HG02610 (cell line): ENCODE measurements around the gene MEIS2.

Source experiments
- ATAC-seq: cut with Tn5 transposase; IDR thresholded peaks from one replicate; pipeline ENCODE4 v1.9.1; 2021; ENCODE audit warnings: mild to moderate bottlenecking, moderate library complexity; ENCODE audit not compliant: unreplicated experiment

MEIS2 gene

GRCh38 chr15:36940219-36940618 lies 160.1 kb downstream of the MEIS2 start:
- no peak for ATAC-seq

GRCh38 chr15:36938764-36939163 lies 161.6 kb downstream of the MEIS2 start:
- no peak for ATAC-seq

- ATAC-seq = no peak
Measured at GRCh38 chr15:36938131-36938530, 162.2 kb downstream of the MEIS2 start.

GRCh38 chr15:36936613-36937012 lies 163.7 kb downstream of the MEIS2 start:
- ATAC-seq = no peak

- no peak for ATAC-seq
Measured at GRCh38 chr15:36933255-36933990, 166.9 kb downstream of the MEIS2 start.

GRCh38 chr15:36932070-36932469 lies 168.3 kb downstream of the MEIS2 start:
- no peak for ATAC-seq

GRCh38 chr15:36931434-36931833 lies 168.9 kb downstream of the MEIS2 start:
- no peak for ATAC-seq

GRCh38 chr15:36926427-36926825 lies 173.9 kb downstream of the MEIS2 start:
- ATAC-seq = no peak

GRCh38 chr15:36925653-36926426 lies 174.5 kb downstream of the MEIS2 start:
- ATAC-seq = no peak

GRCh38 chr15:36925049-36925448 lies 175.3 kb downstream of the MEIS2 start:
- no peak for ATAC-seq

- ATAC-seq = no peak
Measured at GRCh38 chr15:36924034-36924433, 176.3 kb downstream of the MEIS2 start.

- no peak for ATAC-seq
Measured at GRCh38 chr15:36921484-36922091, 178.8 kb downstream of the MEIS2 start.

- ATAC-seq = no peak
Measured at GRCh38 chr15:36917411-36918267, 182.7 kb downstream of the MEIS2 start.

GRCh38 chr15:36914960-36915808 lies 185.2 kb downstream of the MEIS2 start:
- no peak for ATAC-seq

- ATAC-seq = no peak
Measured at GRCh38 chr15:36914466-36914865, 185.9 kb downstream of the MEIS2 start.

GRCh38 chr15:36912311-36912712 lies 188.0 kb downstream of the MEIS2 start:
- no peak for ATAC-seq

- ATAC-seq = no peak
Measured at GRCh38 chr15:36911322-36911944, 188.9 kb downstream of the MEIS2 start.

- ATAC-seq = no peak
Measured at GRCh38 chr15:36908991-36909390, 191.4 kb downstream of the MEIS2 start.

GRCh38 chr15:36907295-36907694 lies 193.1 kb downstream of the MEIS2 start:
- ATAC-seq = no peak

GRCh38 chr15:36905908-36906307 lies 194.4 kb downstream of the MEIS2 start:
- no peak for ATAC-seq
